Loucy (cell line): ENCODE results near the gene PPFIA1.

Experiments
- H2AFZ ChIP-seq: fragments of 200-600 bp; sonication (generic); 2 replicates; pipeline ENCODE4 v1.6.0; 2016; ENCODE audit warnings: antibody characterized with exemption, mild to moderate bottlenecking, low read length, moderate library complexity
- H3F3A ChIP-seq: fragments of 200-600 bp; 2 replicates; pipeline ENCODE4 v1.6.0; 2016; ENCODE audit warnings: antibody characterized with exemption, low read depth, mild to moderate bottlenecking
- H3K27me3 ChIP-seq: fragments of 200-600 bp; sonication (generic); 2 replicates; pipeline ENCODE4 v1.6.1; 2014; ENCODE audit warnings: low read length, mild to moderate bottlenecking; ENCODE audit not compliant: insufficient read depth, poor library complexity, severe bottlenecking
- H3K36me3 ChIP-seq: fragments of 200-600 bp; sonication (generic); 2 replicates; pipeline ENCODE4 v1.6.1; 2016; ENCODE audit warnings: low read length; ENCODE audit not compliant: insufficient read depth
- H3K4me1 ChIP-seq: fragments of 200-600 bp; sonication (generic); 2 replicates; pipeline ENCODE4 v1.5.1; 2014; ENCODE audit warnings: low read length, mild to moderate bottlenecking; ENCODE audit not compliant: insufficient read depth, poor library complexity, severe bottlenecking
- H3K4me2 ChIP-seq: fragments of 200-600 bp; sonication (generic); 2 replicates; pipeline ENCODE4 v1.6.0; 2014; ENCODE audit warnings: antibody characterized with exemption, low read length, low read depth, mild to moderate bottlenecking; ENCODE audit not compliant: poor library complexity, severe bottlenecking
- H3K4me3 ChIP-seq: fragments of 200-600 bp; sonication (generic); 2 replicates; pipeline ENCODE4 v1.5.1; 2014; ENCODE audit warnings: low read length, mild to moderate bottlenecking, mixed read lengths; ENCODE audit not compliant: poor library complexity, severe bottlenecking
- H3K79me2 ChIP-seq: fragments of 200-600 bp; sonication (generic); 2 replicates; pipeline ENCODE4 v1.6.1; 2014; ENCODE audit warnings: low read length; ENCODE audit not compliant: insufficient read depth
- H3K9ac ChIP-seq: fragments of 200-600 bp; sonication (generic); 2 replicates; pipeline ENCODE4 v1.6.0; 2014; ENCODE audit warnings: mild to moderate bottlenecking, low read depth, low read length, moderate library complexity; ENCODE audit not compliant: poor library complexity, severe bottlenecking
- H3K9me2 ChIP-seq: fragments of 200-600 bp; sonication (generic); replicated peaks from 2 replicates; pipeline ENCODE4 v1.6.1; 2016; ENCODE audit warnings: low read depth, low read length, mixed read lengths
- H3K9me3 ChIP-seq: fragments of 200-600 bp; sonication (generic); 2 replicates; pipeline ENCODE4 v1.6.1; 2014; ENCODE audit warnings: mild to moderate bottlenecking, antibody characterized with exemption, low read length, low read depth; ENCODE audit not compliant: insufficient read depth
- H4K20me1 ChIP-seq: fragments of 200-600 bp; sonication (generic); 2 replicates; pipeline ENCODE4 v1.6.0; 2014; ENCODE audit warnings: antibody characterized with exemption, low read length, mild to moderate bottlenecking; ENCODE audit not compliant: insufficient read depth, poor library complexity, severe bottlenecking
- CTCF ChIP-seq: fragments of 200-600 bp; sonication (generic); conservative IDR thresholded peaks from 2 replicates; pipeline ENCODE4 v1.5.1; 2014; ENCODE audit warnings: mild to moderate bottlenecking, antibody characterized with exemption, low read length
- EZH2phosphoT487 ChIP-seq: fragments of 200-600 bp; IDR thresholded peaks from 2 replicates; pipeline ENCODE4 v1.6.1; 2018; ENCODE audit warnings: antibody characterized with exemption, mild to moderate bottlenecking, moderate library complexity, borderline replicate concordance

The PPFIA1 gene

DNA sequence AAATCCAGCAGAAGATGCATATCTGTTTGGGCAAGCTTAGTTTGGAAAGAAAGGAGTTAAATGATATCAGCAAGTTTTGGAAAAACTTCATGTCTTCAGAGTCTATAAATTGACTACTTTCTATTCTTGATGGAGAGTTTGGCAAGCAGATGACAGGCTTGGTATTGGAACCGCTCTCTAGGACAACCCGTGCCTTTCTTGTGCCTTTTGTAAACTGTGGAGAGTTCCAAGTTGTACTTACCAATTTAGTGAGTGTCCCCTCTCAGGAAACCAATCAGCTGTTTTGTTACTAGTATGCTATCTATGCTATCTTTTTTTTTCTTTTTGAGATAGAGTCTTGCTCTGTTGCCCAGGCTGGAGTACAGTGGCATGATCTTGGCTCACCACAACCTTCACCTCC is 84.1 kb downstream of the PPFIA1 start:
- Histone ChIP-seq H4K20me1 (peaks cover 4% of the 10 kb centered on the region), H3F3A (no peaks in the 10 kb centered on the region), H3K9ac (no peak overlapping the region), H3K79me2 (no peaks in the 10 kb centered on the region), H3K4me1 (no peaks in the 10 kb centered on the region), H3K27me3 (no peaks in the 10 kb centered on the region), H3K4me2 (no peak overlapping the region), H3K36me3 (peaks cover 57% of the 10 kb centered on the region; the same call in 1 of the 2 replicates), H2AFZ (no peak overlapping the region), H3K9me3 (no peaks in the 10 kb centered on the region), H3K9me2 (no peaks in the 10 kb centered on the region), H3K4me3 (no peak overlapping the region)
- TF ChIP-seq CTCF, result no peak
- TF ChIP-seq EZH2phosphoT487, result no peak

- Histone ChIP-seq H3K9me3 (no peaks in the 10 kb centered on the region), H3K4me2 (no peak overlapping the region), H3K4me3 (no peak overlapping the region), H2AFZ (no peak overlapping the region), H3K79me2 (no peaks in the 10 kb centered on the region), H3F3A (no peaks in the 10 kb centered on the region), H3K9me2 (no peaks in the 10 kb centered on the region), H3K27me3 (no peaks in the 10 kb centered on the region), H3K9ac (no peak overlapping the region), H3K4me1 (peaks cover 3% of the 10 kb centered on the region), H3K36me3 (peaks cover 84% of the 10 kb centered on the region; the same call in 1 of the 2 replicates), H4K20me1 (no peaks in the 10 kb centered on the region)
- TF ChIP-seq CTCF, result no peak
- no peak for TF ChIP-seq EZH2phosphoT487
Observed at GRCh38 chr11:70358753-70359152, 88.3 kb downstream of the PPFIA1 start.

GRCh38 chr11:70359451-70360205 is 89.1 kb downstream of the PPFIA1 start:
- Histone ChIP-seq H3K27me3 (no peaks in the 10 kb centered on the region), H3K36me3 (peaks cover 77% of the 10 kb centered on the region; the same call in 1 of the 2 replicates)
- no peak for TF ChIP-seq CTCF
- no peak for TF ChIP-seq EZH2phosphoT487

More at GRCh38 chr11:70359451-70360205, 89.1 kb downstream of the PPFIA1 start:
- Histone ChIP-seq H3K4me1 (peaks cover 12% of the 10 kb centered on the region), H3K9me3 (no peaks in the 10 kb centered on the region), H3K4me3 (no peak overlapping the region), H3K79me2 (no peaks in the 10 kb centered on the region), H3K4me2 (no peak overlapping the region), H2AFZ (no peak overlapping the region), H3F3A (no peaks in the 10 kb centered on the region), H4K20me1 (no peaks in the 10 kb centered on the region), H3K9me2 (no peaks in the 10 kb centered on the region), H3K9ac (no peak overlapping the region)
